Peyer's patch (tissue), 4 donors: ENCODE data around the gene ARHGEF38. TPM values are rescaled to one million over a fixed set of nuclear protein-coding genes. Genes with fewer than 3 reads are reported as not detected.
"Not testable (repeated sequence)": the region's sequence is repeated elsewhere in the genome, so short reads cannot be mapped to it uniquely, and the experiment has no call there.

Experiments
- DNase-seq, 3 donors: peaks; one replicate each; pipeline ENCODE4 v3.0.0-alpha.2; 2017 to 2019
- H3K27ac ChIP-seq, 4 donors: fragments of 200-600 bp; sonication (generic); one replicate each; pipeline ENCODE4 v1.5.1; 2016 to 2019
- H3K27me3 ChIP-seq, 2 donors: fragments of 200-600 bp; sonication (generic); one replicate each; pipeline ENCODE4 v1.5.1; 2019
- H3K36me3 ChIP-seq, 3 donors: fragments of 200-600 bp; sonication (generic); one replicate each; pipeline ENCODE4 v1.5.1; 2016 to 2019
- H3K4me1 ChIP-seq, 4 donors: fragments of 200-600 bp; sonication (generic); one replicate each; pipeline ENCODE4 v1.5.1; 2016 to 2019
- H3K4me3 ChIP-seq, 4 donors: fragments of 200-600 bp; sonication (generic); 1 replicate in 3 of 4; 2 replicates in 1 of 4; pipeline ENCODE4 v1.5.1; 2016 to 2019; ENCODE audit warnings: mild to moderate bottlenecking in 1 of 4
- H3K9me3 ChIP-seq, 4 donors: fragments of 200-600 bp; sonication (generic); one replicate each; pipeline ENCODE4 v1.5.1; 2016 to 2019; ENCODE audit warnings: mild to moderate bottlenecking in 1 of 4
- POLR2A ChIP-seq, 2 donors: fragments of 450-650 bp; IDR thresholded peaks; one replicate each; pipeline ENCODE4 v1.5.1; 2017; ENCODE audit warnings: antibody characterized with exemption in 2 of 2, mild to moderate bottlenecking in 2 of 2, moderate library complexity in 2 of 2
- total RNA-seq, 4 donors: library from RNA; depleted of rRNA; stranded (reverse); fragments of >200 nt; gene quantifications; one replicate each; pipeline ENCODE4 v1.1.0, GENCODE V29; 2016
- TF ChIP-seq, protein P1 (sequence below), 6 experiments: fragments of 450-650 bp in 4 of 6; fragments of 200-600 bp in 2 of 6; sonication (generic) in 1 of 6; IDR thresholded peaks; one replicate each; pipeline ENCODE4 v1.5.1; 2017 to 2019; ENCODE audit warnings: antibody characterized with exemption in 6 of 6, mild to moderate bottlenecking in 3 of 6, moderate library complexity in 1 of 6

The ARHGEF38 gene
- total RNA-seq, 4 donors from 2014 or later = 17.3 to 31.8 (median 25.4) TPM

DNA sequence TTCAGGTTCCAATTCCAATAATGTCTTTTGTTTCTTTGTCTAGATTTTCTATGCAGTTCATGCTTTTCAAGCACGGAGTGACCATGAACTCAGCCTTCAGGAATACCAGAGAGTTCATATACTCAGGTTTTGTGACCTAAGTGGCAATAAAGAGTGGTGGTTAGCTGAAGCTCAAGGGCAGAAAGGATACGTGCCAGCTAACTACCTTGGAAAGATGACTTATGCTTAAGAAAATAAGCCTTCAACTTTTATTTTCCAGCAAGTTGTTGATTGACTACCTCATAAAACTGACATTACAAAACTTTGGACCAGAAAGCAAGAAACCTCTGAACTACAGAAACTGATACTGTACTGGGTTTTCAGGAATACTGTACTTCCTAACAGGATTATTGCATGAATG, 125.3 kb downstream of the ARHGEF38 start:
- no peak for TF ChIP-seq POLR2A (IDR thresholded peaks at IDR 0.05)
- TF ChIP-seq, protein P1, sequence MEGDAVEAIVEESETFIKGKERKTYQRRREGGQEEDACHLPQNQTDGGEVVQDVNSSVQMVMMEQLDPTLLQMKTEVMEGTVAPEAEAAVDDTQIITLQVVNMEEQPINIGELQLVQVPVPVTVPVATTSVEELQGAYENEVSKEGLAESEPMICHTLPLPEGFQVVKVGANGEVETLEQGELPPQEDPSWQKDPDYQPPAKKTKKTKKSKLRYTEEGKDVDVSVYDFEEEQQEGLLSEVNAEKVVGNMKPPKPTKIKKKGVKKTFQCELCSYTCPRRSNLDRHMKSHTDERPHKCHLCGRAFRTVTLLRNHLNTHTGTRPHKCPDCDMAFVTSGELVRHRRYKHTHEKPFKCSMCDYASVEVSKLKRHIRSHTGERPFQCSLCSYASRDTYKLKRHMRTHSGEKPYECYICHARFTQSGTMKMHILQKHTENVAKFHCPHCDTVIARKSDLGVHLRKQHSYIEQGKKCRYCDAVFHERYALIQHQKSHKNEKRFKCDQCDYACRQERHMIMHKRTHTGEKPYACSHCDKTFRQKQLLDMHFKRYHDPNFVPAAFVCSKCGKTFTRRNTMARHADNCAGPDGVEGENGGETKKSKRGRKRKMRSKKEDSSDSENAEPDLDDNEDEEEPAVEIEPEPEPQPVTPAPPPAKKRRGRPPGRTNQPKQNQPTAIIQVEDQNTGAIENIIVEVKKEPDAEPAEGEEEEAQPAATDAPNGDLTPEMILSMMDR (IDR thresholded peaks at IDR 0.05) = no peak
- H3K4me3 ChIP-seq = no peak overlapping the region
- no peaks in the 10 kb centered on the region for H3K9me3 ChIP-seq
- DNase-seq = no peak
- peaks cover 0 to 10% (median 0%) of the 10 kb centered on the region in 3 donors for H3K36me3 ChIP-seq
- H3K27me3 ChIP-seq = no peaks in the 10 kb centered on the region
- H3K27ac ChIP-seq = peak overlapping the region in 1 of 4 donors; percentile 5
- H3K4me1 ChIP-seq = no peaks in the 10 kb centered on the region

DNA sequence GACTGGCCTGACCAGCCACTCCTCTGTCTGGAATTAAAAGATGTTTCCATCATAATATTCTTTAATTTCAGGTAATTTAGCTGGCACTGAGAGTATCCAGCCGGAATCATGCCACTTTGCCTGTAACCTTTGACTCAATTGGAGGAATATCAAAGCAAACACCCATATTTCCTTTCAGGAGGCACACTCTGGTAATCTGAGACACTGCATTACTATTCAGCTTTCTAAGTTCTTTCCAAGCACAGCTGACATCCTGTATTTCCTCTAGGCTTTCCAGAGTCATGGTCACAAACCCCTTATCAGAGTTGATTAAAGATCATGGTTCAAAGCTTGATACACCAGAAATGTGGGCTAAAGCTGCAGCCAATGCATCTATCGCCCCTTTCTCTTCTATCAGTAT, 126.8 kb downstream of the ARHGEF38 start:
- no peak for DNase-seq
- Histone ChIP-seq H3K27me3 (no peaks in the 10 kb centered on the region), H3K4me3 (no peak overlapping the region), H3K27ac (peak overlapping the region in 1 of 4 donors; percentile 26), H3K36me3 (peaks cover 0 to 19% (median 0%) of the 10 kb centered on the region in 3 donors), H3K9me3 (no peaks in the 10 kb centered on the region), H3K4me1 (no peaks in the 10 kb centered on the region)
- TF ChIP-seq POLR2A (IDR thresholded peaks at IDR 0.05) = no peak
- TF ChIP-seq, protein P1 (IDR thresholded peaks at IDR 0.05) = no peak

DNA sequence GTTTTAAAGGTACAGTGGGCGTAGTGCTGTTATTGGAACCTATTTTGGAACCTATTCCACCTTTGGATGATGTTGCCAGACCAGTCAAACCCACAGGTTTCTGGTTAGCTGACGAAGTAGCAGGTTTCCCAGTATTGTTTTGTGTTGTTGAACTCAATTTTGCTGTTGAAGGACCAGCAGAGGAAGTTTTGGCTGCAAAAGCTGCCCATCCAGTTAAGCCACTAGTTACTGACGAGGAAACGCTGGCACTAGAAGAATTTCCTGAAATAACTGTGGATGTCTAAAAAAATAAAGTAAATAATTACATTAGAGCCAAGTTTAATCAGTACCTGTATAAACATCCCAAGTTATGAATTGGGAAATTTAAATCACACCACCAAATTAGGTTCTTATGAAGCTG, 130.6 kb downstream of the ARHGEF38 start:
- H3K36me3 ChIP-seq = peaks cover 0 to 47% (median 0%) of the 10 kb centered on the region in 3 donors
- TF ChIP-seq POLR2A (IDR thresholded peaks at IDR 0.05) = no peak
- TF ChIP-seq, protein P1 (IDR thresholded peaks at IDR 0.05) = no peak
- no peaks in the 10 kb centered on the region for H3K27me3 ChIP-seq
- H3K4me1 ChIP-seq = no peaks in the 10 kb centered on the region
- H3K27ac ChIP-seq = no peak overlapping the region
- no peak overlapping the region for H3K4me3 ChIP-seq
- H3K9me3 ChIP-seq = no peaks in the 10 kb centered on the region
- DNase-seq = no peak

DNA sequence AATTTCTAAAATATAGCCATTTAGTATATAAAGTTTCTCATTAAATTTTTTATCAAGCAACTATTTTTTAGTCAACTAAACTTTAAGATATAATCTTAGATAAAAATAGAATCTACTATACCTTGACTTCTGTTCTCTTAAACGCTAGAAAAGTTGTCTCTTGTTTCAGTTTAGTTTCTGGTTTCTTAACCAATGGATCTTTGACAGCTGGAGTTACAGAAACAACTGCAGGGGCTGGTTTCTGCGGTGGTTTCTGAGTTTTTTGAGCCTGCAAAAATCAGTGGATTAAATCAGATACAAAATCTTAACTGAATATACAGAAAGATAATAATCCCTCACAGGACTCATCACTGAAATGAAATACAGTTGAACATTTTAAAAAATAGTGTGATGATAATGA, 134.2 kb downstream of the ARHGEF38 start:
- no peaks in the 10 kb centered on the region for H3K4me1 ChIP-seq
- TF ChIP-seq POLR2A (IDR thresholded peaks at IDR 0.05) = no peak
- TF ChIP-seq, protein P1 (IDR thresholded peaks at IDR 0.05) = no peak
- H3K4me3 ChIP-seq = no peak overlapping the region
- no peak for DNase-seq
- H3K27me3 ChIP-seq = no peaks in the 10 kb centered on the region
- no peaks in the 10 kb centered on the region for H3K9me3 ChIP-seq
- H3K27ac ChIP-seq = no peak overlapping the region
- peaks cover 0 to 74% (median 0%) of the 10 kb centered on the region in 3 donors for H3K36me3 ChIP-seq

DNA sequence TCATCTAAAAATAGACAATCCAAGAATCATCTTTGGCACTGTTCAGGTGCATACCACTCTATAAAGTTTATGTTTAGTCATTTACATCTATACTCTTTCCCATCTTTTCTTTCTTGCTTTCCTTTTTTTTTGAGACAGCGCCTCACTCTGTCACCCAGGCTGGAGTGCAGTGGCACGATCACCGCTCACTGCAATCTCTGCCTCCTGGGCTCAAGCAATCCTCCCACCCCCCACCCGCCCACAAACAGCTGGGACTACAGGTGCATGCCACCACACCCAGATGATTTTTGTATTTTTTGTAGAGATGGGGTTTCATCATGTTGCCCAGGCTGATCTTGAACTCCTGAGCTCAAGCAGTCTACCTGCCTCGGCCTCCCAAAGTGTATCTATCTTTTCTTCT, 142.4 kb downstream of the ARHGEF38 start:
- H3K4me1 ChIP-seq, DNase-seq, H3K4me3 ChIP-seq, H3K27ac ChIP-seq, H3K9me3 ChIP-seq, H3K27me3 ChIP-seq: not testable (repeated sequence)
- peaks cover 0 to 71% (median 0%) of the 10 kb centered on the region in 3 donors for H3K36me3 ChIP-seq

DNA sequence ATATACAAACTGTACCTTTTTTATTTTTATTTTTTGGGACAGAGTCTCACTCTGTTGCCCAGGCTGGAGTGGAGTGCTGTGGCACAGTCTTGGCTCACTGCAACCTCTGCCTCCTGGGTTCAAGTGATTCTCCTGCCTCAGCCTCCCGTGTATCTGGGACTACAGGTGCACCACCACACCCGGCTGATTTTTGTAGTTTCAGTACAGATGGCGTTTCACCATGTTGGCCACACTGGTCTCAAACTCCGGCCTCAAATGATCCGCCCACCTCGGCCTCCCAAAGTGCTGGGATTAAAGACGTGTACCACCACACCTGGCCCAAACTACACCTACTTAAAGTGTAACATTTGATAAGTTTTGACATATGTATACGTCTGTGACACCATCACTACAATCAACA, 143.4 kb downstream of the ARHGEF38 start:
- H3K4me3 ChIP-seq, H3K4me1 ChIP-seq, H3K27me3 ChIP-seq, H3K27ac ChIP-seq, H3K9me3 ChIP-seq, DNase-seq: not testable (repeated sequence)
- H3K36me3 ChIP-seq = peaks cover 0 to 69% (median 0%) of the 10 kb centered on the region in 3 donors

DNA sequence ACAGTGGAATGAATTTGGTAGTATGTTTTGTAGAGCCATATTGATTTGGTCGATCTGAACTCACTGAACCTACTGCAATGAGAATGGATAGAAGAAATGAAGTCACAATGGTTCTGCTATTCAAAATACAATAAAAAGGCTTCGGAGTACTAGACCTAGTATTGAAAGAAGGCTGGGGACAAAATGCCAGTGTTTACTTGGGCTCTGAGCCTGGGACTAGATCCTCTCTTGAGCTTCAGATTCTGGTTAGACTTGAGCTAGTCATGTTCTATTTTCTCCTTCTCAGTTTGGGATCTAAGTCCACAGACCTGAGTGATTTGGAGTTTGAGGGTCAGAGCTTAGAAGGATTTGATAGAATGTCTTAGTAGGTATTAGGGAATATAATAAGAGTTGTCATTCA, 146.2 kb downstream of the ARHGEF38 start:
- no peak for DNase-seq
- Histone ChIP-seq H3K9me3 (no peaks in the 10 kb centered on the region), H3K27me3 (no peaks in the 10 kb centered on the region), H3K27ac (no peak overlapping the region), H3K4me1 (no peaks in the 10 kb centered on the region), H3K4me3 (no peak overlapping the region), H3K36me3 (peaks cover 0 to 48% (median 0%) of the 10 kb centered on the region in 3 donors)
- TF ChIP-seq, protein P1 (IDR thresholded peaks at IDR 0.05) = no peak
- no peak for TF ChIP-seq POLR2A (IDR thresholded peaks at IDR 0.05)
